GM19397 (cell line): ENCODE results near the gene RPL15.
"Not testable (repeated sequence)": the region's sequence is repeated elsewhere in the genome, so short reads cannot be mapped to it uniquely, and the experiment has no call there.

Experiments used
- ATAC-seq: cut with Tn5 transposase; IDR thresholded peaks from one replicate; pipeline ENCODE4 v1.9.1; 2021; ENCODE audit warnings: mild to moderate bottlenecking, moderate library complexity; ENCODE audit not compliant: unreplicated experiment

RPL15 gene

DNA sequence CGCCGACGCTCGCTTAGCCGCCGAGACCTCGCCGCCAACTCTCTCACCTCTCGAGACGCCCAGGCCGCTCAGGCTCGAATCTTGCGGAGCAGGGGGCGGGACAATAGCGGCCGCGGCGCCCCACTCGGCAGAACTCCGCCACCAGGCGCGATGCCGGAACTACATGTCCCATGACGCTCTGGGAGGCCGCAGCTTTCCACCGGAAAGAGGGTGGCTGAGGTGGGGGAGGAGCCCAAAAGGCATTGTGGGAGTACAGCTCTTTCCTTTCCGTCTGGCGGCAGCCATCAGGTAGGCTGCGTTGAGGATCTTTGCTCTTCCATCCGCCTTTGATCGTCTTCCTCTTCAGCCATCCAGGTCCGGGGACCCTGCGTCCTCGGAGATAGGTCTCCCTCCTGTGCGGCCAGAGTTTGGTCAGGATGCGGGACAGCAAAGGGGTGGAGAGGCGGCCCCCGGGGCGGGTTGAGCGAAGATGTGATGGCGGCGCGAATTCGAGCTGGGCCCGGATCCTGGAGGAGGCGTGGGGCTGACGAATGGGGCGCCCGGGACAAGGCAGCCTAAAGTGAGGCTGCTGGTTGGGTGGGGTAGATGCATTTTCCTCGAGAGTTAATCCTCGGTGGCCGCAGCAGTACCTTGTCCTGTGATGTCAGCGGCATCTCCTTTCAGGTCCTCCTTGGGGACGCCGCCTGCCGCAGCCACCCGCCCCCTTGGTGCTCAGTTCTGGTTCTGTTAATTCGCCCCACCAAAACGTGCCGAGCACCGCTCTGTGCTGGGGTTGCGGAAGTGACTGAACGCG, at the start of gene RPL15, which contains the start of gene NKIRAS1:
Gene RPL15, plus strand, starts transcription at position 247 of the 793 bp plus-strand sequence. CDS start 728 bp downstream, outside the sequence.
Gene NKIRAS1, minus strand, starts transcription at position 105 of the 793 bp plus-strand sequence. CDS start 6,086 bp downstream, outside the sequence.
- peak; percentile 96 for ATAC-seq

DNA sequence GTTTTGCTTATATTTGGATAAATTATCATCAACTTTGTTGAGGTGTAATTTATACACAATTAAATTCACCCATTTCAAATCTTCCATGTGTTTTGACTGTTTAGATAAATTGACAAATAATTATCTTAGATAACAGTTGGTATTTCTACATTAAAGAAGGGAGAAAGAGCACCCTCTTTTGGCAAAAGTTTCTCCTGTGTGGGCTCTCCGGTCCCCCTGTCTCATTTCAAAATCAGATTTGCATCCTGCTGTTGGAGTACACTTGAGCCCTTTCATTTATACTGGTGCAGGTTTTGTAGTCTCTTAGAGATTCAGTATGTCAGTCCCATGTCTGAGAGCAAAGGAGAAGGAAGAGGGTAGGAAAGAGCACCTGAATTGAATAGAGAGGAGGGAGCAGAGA, 49.5 kb upstream of the RPL15 start:
- no peak for ATAC-seq

DNA sequence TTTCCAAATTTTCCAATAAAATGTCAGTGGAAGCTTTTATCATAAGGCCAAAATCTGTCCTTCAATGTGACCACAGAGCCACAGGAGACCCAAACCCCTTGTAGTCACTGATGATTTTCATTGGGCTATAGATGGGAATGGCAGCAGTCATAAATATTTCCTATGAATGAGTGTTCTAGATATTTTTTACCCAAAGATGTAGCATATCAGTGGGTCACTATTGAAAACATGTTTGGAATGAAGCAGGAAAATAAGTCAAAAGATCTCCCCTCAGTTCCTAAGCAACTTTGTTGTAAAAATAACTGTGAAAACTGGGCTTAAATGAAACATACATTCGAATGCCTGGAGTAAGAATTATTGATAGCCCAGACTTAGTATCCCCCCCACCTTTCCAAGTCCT, 49.1 kb upstream of the RPL15 start:
- ATAC-seq = no peak

DNA sequence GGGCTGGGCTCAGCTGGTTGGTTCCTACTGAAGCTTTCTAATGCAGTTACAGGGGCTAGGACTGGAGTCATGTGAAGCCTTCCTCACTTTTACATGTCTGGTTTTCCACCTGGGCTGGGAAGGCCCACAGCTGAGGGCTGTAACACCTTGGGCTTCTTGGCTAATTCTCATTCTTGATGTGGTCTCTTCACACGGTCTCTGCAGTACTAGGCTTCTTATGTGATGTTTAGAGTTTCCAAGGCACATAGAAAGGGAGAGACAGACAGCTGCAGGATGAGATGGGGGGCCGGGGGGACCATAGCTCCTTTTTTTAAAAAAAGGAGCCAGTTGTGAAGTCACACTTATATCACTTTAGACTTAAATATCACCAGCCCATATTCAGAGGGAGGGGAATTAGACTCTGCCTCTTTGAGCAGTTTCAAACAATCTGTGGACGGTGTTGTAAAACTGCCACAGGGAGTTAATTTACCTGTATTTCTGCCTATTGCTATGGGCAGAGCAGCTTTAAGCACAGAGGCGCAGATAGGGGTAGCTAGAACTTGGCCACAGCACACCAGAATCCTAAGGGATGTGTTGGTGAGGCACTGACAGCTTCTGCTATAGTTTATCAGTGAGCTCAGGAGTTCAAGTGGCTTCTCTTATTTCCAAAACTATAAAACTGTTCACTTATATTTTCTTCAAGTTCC, 46.8 kb upstream of the RPL15 start:
- ATAC-seq = no peak

DNA sequence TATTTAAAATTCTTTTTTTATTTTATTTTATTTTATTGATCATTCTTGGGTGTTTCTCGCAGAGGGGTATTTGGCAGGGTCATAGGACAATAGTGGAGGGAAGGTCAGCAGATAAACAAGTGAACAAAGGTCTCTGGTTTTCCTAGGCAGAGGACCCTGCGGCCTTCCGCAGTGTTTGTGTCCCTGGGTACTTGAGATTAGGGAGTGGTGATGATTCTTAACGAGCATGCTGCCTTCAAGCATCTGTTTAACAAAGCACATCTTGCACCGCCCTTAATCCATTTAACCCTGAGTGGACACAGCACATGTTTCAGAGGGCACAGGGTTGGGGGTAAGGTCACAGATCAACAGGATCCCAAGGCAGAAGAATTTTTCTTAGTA, 46.3 kb upstream of the RPL15 start:
- not testable (repeated sequence) for ATAC-seq

DNA sequence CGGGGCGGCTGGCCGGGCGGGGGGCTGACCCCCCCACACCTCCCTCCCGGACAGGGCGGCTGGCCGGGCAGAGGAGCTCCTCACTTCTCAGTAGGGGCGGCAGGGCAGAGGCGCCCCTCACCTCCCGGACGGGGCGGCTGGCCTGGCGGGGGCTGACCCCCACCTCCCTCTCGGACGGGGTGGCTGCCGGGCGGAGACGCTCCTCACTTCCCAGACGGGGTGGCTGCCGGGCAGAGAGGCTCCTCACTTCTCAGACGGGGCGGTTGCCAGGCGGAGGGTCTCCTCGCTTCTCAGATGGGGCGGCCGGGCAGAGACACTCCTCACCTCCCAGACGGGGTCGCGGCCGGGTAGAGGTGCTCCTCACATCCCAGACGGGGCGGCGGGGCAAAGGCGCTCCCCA, 45.6 kb upstream of the RPL15 start:
- not testable (repeated sequence) for ATAC-seq

DNA sequence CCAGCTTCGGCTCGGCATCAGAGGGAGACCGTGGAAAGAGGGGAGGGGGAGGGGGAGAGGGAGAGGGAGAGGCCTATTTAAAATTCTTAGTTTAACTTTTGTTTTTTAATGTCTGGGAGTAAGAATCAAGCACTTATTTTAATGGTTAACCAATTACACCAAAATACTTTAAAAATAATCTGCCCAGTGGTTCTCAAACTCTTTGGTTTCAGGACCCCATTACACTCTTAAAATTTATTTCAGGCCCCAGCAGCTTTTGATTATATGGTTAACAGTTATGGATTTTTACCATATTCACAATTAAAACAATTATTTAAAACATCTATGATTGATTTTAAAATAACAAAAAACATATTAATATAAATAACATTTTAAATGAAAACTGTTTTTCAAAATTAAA, 44.6 kb upstream of the RPL15 start:
- ATAC-seq = no peak

DNA sequence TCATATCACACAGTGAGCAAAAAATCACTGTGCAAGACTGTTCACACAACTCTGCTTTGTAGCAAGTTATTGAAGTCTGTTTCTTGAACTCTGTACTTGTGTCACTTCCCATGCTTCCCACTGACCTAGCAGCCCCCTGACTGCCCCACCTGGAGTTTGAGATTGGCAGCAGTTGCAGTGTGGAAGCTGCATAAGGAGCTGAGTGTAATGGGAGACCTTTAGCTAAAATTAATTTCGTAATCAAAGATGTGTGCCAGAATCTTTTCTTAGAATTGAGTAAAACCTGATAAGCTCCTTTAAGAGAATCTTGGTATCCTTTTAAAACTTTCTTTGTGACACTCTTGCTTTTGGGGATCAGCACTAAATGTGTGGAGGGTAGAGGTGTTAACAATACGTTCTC, 43.0 kb upstream of the RPL15 start:
- no peak for ATAC-seq

DNA sequence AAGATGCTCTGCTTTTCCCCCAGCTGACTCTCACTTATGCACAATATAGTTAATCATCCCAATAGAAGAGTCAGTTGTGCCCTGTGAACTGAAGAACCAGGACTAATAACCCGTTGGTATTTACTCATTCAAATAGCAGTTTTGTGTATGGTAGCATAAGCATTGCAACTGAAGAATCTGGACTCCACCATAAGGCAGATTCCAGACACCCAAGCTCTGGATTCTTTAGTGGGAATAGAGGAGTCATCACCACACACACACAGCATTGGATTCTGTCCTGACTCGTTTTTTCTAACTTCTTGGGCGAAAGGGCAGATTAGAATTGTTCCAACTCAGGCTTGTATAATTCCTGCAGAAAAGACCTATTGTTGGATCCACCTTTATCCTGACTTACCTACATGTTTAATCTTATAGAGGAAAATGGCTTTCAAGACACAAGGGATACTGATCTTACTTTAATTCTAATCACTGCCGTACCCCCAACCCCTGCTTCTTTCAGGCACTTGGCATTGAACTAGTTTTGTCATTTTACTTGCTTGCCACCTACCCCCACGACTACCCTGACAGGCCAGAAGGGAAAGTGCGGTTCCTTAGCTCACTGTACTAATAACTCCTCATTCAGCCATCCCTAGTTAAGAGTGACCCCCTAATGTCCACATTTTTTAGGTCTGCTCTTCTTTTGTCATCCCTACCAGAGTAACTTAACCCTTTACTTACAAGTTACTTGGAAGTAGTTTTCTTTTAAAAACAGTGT, 42.4 kb upstream of the RPL15 start:
- ATAC-seq = no peak

DNA sequence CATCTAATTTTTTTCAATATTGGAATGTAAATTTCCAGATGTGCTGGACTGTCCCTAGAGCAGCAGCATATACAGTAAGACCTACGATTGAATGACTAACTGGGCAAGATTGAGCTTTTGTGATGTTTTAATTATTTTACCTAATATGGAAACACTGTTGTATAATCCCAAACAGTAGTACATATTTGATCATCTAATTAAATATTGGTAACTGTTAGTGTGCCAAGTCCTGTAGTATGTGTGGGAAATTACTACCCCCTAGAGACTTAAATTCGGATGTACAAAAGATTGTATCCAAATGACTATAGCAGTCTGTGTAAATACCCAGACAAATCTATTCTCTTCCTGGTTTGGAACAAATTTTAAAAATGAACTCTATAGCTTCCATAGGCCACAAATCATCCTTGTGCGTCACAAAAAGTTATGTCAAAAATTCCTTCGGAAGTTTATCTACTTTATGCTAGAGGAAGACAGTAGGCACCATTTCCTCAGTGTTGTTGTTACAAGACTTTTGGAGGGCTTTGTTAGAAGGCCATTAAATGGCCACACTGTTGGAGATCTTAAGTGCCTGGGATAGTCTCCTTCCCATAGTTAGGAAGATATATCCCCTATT, 41.7 kb upstream of the RPL15 start:
- no peak for ATAC-seq

DNA sequence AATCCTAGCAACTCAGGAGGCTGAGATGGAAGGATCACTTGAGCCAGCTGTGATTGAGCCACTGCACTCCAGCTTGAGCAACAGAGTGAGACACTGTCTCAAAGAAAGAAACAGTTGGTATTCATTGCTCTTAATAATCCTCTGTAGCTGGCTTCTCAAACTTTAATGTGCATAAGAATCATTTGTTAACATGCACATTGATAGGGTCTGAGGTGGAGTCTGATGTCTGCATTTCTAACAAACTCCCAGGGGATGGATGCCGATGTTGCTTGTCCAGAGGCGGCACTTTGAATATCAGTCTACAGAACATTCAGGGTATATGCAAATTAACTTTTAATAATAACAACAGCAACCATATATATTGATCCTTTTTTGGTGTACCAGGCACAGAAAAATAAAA, 40.0 kb upstream of the RPL15 start:
- no peak for ATAC-seq

DNA sequence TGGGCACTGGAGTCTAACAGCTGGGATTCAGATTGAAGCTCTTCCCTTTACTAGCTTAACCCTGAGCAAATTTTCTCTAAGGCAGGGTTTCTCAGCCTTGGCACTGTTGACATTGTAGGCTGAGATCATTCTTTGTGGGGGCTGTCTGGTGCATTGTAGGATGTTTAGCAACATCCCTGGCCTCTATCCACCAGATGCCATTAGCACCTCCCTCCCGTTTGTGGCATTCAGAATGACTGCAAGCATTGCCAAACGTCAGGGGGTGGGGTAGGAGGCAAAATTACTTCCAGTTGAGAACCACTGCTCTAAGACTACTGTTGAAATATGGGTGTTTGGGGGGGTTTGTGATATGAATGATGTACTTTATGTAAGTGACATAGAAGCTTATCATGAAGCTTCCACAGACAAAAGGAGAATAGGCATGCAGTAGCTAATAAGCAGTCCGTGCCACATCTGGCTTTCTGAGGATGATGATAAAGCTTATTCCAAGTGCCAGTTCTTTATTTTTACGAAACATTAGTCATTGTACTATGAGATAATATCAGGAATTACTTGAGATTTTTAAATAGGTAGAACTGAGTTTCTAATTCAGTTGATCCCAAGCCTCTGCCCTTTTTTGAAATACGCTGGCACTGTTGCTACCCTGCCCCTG, 39.5 kb upstream of the RPL15 start:
- ATAC-seq = no peak

DNA sequence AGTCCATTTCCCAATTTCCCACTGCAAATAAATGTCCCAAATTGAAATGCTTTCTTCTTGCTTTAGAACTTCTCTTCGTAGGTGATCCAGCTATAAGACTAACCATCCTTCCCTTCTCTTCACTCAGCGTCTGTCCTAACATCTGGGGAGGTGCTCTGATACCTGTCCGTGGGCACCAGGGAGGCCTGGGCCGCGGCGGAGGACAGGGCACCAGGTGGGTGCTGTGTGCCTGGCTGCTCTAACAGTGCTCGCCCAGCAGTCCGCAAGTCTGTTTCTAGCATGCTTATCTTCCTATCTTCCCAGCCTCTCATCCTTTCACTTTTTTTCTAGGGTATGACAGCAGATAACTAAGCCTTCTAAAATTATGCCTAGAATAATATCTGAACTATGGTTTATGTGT, 37.4 kb upstream of the RPL15 start:
- ATAC-seq = no peak

DNA sequence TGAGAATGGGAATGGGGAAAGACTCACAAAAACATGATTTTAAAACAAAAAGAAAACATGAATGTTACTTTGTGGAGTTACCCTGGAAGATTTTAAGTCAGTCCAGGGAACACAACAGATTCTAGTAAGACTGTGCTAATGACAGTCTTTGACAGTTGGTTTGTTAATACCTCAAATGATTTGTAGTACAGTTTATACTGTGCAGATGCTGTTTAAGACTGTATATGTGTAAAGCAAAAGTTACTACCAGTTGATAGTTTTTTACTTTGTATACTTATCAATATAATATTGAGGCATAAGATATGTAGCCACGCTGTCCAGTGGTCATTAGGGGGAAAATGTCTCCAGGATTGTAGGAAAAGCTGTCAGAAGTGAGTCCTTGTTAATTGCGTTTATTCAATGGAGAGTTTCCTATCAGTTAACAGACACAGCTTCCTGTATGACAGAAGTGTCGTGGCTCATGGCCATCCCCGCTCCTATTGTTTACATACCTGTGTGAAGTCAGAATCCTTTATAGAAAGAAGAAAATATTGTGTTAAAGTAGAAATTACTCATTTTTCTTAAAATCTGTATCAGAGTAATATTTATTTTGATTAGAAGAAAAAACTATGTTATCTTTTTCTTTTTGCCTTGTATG, 36.1 kb upstream of the RPL15 start:
- ATAC-seq = no peak

DNA sequence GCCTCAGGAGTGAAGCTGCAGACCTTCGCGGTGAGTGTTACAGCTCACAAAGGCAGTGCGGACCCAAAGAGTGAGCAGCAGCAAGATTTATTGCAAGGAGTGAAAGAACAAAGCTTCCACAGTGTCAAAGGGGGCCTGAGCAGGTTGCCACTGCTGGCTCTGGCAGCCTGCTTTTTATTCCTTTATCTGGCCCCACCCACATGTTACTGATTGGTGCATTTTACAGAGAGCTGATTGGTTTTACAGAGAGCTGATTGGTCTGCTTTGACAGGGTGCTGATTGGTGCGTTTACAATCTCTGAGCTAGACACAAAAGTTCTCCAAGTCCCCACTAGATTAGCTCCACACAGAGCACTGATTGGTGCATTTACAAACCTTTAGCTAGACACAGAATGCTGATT, 34.9 kb upstream of the RPL15 start:
- not testable (repeated sequence) for ATAC-seq

DNA sequence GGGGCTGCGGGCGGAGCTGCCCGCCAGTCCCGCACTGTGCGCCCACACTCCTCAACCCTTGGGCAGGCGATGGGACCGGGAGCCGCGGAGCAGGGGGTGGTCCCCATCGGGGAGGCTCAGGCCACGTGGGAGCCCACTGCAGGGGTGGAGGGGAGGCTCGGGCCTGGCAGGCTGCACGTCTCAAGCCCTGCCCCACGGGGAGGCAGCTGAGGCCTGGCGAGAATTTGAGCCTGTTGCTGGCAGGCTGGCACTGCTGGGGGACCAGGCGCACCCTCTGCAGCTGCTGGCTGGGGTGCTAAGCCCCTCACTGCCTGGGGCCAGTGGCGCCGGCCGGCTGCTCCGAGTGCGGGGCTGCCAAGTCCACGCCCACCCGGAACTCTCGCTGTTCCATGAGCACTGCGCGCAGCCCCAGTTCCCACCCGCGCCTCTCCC, 34.4 kb upstream of the RPL15 start:
- ATAC-seq = no peak

DNA sequence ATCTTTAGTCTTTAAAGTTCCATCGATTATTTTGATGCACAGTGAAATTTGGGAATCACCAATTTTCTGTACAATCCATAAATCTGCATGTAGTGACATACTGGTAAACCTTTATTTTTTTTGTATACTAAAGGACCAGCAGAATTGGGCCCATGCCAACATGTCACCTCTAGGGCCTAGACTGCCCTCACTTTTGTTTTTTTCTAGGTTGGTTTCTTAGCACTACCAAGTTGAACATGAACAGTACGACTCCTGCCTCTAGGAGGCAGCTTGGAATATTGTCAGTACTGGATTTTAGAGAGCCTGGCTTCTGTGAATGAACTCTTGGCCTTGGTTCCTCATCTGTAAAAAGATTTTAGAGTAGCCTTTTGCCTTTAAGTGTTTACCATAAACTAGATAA, 32.5 kb upstream of the RPL15 start:
- ATAC-seq = no peak

DNA sequence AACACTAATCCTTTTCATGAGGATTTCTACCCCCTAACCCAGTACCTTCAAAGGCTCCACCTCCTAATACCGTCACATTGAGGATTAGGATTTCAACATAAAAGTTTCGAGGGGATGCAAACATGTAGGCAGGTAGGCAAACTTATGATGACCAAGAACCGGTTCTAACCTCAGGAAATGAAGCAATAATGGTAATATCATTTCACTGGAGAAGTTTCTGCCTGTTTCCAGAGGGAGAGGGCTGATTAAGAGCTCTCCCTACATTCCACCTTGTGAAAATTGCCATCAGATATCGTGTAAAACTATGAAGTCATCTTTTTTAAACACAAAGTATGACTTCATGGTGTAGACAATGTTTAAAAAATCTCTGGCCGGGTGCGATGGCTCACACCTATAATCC, 31.7 kb upstream of the RPL15 start:
- ATAC-seq = no peak

DNA sequence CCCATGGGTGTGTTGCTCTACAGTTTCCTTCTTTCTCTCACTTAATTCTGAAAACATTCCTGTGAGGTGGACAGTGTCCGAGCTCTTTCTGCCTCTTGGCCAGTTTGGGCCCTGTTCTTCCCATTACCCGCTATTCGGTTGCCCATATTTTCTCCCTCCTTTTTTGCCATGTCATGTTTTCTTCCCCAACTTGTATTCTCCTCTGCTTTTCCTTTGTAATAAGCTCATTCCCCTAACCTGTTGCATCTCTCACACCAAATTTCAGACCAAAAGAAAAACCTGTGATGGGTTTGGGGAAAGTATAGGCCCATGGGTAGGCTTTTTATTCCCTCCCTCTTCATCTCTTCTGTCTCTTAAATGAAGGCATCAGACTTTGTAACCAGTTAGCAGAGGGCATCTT, 30.6 kb upstream of the RPL15 start:
- no peak for ATAC-seq

DNA sequence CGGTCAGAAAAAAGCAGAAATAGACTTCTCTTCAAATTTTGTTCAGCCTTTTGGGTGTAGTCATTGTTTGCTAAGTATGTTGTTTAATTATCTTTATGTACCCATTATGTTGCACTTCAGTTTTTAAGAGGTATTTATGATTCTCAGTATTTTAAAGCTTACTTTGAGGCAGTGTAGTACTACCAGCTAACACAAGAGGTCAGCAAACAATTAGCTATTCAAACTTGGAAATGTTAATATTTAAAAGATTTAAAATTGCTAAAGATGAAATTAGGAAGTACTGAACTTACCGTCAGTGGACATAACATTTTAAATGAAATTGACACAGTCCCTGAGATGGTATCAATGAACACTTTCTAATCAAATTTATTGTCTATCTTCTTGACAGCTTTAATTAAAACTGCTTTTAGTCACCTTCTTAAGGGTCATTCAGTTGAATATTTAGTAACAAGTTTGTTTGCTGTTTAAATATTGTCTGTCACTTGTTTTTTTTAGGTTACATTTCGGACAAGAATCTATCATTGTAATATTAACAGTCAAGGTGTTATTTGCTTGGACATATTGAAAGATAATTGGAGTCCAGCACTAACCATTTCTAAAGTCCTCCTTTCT, 28.2 kb upstream of the RPL15 start:
- ATAC-seq = no peak
